Measurements from ENCODE around the gene FLRT1.

- TF ChIP-seq YY1 (IDR thresholded peaks at IDR 0.05) (no peak), REST (IDR thresholded peaks at IDR 0.05) (no peak), EGR1 (IDR thresholded peaks at IDR 0.05; ENCODE audit: low read depth in 2 of 2) (no peak), RAD21 (IDR thresholded peaks at IDR 0.05) (no peak), MAX (IDR thresholded peaks at IDR 0.05) (no peak), GABPA (IDR thresholded peaks at IDR 0.05 in 1 of 2, conservative IDR thresholded peaks at IDR 0.05 in 1 of 2) (no peak), FOXA1 (IDR thresholded peaks at IDR 0.05) (no peak), TAF1 (conservative IDR thresholded peaks at IDR 0.05) (no peak), RXRA (IDR thresholded peaks at IDR 0.05) (no peak), SP1 (IDR thresholded peaks at IDR 0.05) (no peak)
- TF ChIP-seq, protein P1, sequence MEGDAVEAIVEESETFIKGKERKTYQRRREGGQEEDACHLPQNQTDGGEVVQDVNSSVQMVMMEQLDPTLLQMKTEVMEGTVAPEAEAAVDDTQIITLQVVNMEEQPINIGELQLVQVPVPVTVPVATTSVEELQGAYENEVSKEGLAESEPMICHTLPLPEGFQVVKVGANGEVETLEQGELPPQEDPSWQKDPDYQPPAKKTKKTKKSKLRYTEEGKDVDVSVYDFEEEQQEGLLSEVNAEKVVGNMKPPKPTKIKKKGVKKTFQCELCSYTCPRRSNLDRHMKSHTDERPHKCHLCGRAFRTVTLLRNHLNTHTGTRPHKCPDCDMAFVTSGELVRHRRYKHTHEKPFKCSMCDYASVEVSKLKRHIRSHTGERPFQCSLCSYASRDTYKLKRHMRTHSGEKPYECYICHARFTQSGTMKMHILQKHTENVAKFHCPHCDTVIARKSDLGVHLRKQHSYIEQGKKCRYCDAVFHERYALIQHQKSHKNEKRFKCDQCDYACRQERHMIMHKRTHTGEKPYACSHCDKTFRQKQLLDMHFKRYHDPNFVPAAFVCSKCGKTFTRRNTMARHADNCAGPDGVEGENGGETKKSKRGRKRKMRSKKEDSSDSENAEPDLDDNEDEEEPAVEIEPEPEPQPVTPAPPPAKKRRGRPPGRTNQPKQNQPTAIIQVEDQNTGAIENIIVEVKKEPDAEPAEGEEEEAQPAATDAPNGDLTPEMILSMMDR (IDR thresholded peaks at IDR 0.05; ENCODE audit: low read depth, low read length, missing input control): no peak
Observed at GRCh38 chr11:63996512-63996911, 39.2 kb upstream of the FLRT1 start.
